SU-DHL-6 (cell line): Measurements from ENCODE around the gene FYB1.
A peak's percentile ranks its signal among the peaks of the same experiment; 100 is the strongest.

ENCODE experiments used
- H2AFZ ChIP-seq: fragments of 200-600 bp; sonication (generic); 2 replicates; pipeline ENCODE4 v1.6.1; 2014; ENCODE audit warnings: low read depth, mild to moderate bottlenecking, moderate library complexity, mixed read lengths, antibody characterized with exemption, low read length; ENCODE audit not compliant: severe bottlenecking
- H3F3A ChIP-seq: fragments of 200-600 bp; shearing (Covaris generic); 2 replicates; pipeline ENCODE4 v1.6.0; 2016; ENCODE audit warnings: antibody characterized with exemption, mild to moderate bottlenecking; ENCODE audit not compliant: insufficient read depth
- H3K27ac ChIP-seq: fragments of 200-600 bp; sonication (generic); 2 replicates; pipeline ENCODE4 v1.5.1; 2016; ENCODE audit warnings: low read depth, mild to moderate bottlenecking, low read length, moderate library complexity, mixed read lengths
- H3K27me3 ChIP-seq: fragments of 200-600 bp; sonication (generic), shearing (Covaris generic); 2 replicates; pipeline ENCODE4 v1.6.0; 2014; ENCODE audit warnings: mild to moderate bottlenecking, low read length
- H3K36me3 ChIP-seq: fragments of 200-600 bp; sonication (generic); 2 replicates; pipeline ENCODE4 v1.6.1; 2014; ENCODE audit warnings: mild to moderate bottlenecking, low read length, mixed read lengths
- H3K4me2 ChIP-seq: fragments of 300-600, 200-600 bp; shearing (Covaris generic), sonication (generic); 2 replicates; pipeline ENCODE4 v1.6.0; 2014; ENCODE audit warnings: low read length, low read depth, mild to moderate bottlenecking; ENCODE audit not compliant: poor library complexity, severe bottlenecking
- H3K4me3 ChIP-seq: fragments of 200-600 bp; sonication (generic); 2 replicates; pipeline ENCODE4 v1.5.1; 2014; ENCODE audit warnings: antibody characterized with exemption, low read length, mild to moderate bottlenecking, mixed read lengths; ENCODE audit not compliant: insufficient read depth, poor library complexity, severe bottlenecking
- H3K79me2 ChIP-seq: fragments of 200-600 bp; sonication (generic); 2 replicates; pipeline ENCODE4 v1.6.1; 2014; ENCODE audit warnings: mild to moderate bottlenecking, low read length, moderate library complexity; ENCODE audit not compliant: insufficient read depth
- H3K9ac ChIP-seq: fragments of 200-600 bp; sonication (generic); 2 replicates; pipeline ENCODE4 v1.7.0; 2014; ENCODE audit warnings: mild to moderate bottlenecking, low read length
- H3K9me2 ChIP-seq: fragments of 200-600 bp; sonication (generic); replicated peaks from 2 replicates; pipeline ENCODE4 v1.6.1; 2014; ENCODE audit warnings: low read length; ENCODE audit not compliant: insufficient read depth
- H3K9me3 ChIP-seq: fragments of 200-600 bp; sonication (generic); 2 replicates; pipeline ENCODE4 v1.6.1; 2014; ENCODE audit warnings: low read length, mixed read lengths; ENCODE audit not compliant: insufficient read depth
- H4K20me1 ChIP-seq: fragments of 200-600 bp; sonication (generic); 2 replicates; pipeline ENCODE4 v1.6.1; 2014; ENCODE audit warnings: low read depth, mild to moderate bottlenecking, antibody characterized with exemption, low read length, moderate library complexity, mixed read lengths
- EZH2phosphoT487 ChIP-seq: fragments of 200-600 bp; sonication (generic), shearing (Covaris generic); conservative IDR thresholded peaks from 2 replicates; pipeline ENCODE4 v1.6.1; 2018; ENCODE audit warnings: mild to moderate bottlenecking, antibody characterized with exemption, low read length, moderate library complexity, mixed read lengths
- TF ChIP-seq, protein P1 (sequence below): fragments of 200-600 bp; sonication (generic); IDR thresholded peaks from one replicate; pipeline ENCODE4 v1.5.1; 2017; ENCODE audit warnings: antibody characterized with exemption, mild to moderate bottlenecking, low read length, moderate library complexity; ENCODE audit not compliant: insufficient read depth, poor library complexity, severe bottlenecking

Gene FYB1

DNA sequence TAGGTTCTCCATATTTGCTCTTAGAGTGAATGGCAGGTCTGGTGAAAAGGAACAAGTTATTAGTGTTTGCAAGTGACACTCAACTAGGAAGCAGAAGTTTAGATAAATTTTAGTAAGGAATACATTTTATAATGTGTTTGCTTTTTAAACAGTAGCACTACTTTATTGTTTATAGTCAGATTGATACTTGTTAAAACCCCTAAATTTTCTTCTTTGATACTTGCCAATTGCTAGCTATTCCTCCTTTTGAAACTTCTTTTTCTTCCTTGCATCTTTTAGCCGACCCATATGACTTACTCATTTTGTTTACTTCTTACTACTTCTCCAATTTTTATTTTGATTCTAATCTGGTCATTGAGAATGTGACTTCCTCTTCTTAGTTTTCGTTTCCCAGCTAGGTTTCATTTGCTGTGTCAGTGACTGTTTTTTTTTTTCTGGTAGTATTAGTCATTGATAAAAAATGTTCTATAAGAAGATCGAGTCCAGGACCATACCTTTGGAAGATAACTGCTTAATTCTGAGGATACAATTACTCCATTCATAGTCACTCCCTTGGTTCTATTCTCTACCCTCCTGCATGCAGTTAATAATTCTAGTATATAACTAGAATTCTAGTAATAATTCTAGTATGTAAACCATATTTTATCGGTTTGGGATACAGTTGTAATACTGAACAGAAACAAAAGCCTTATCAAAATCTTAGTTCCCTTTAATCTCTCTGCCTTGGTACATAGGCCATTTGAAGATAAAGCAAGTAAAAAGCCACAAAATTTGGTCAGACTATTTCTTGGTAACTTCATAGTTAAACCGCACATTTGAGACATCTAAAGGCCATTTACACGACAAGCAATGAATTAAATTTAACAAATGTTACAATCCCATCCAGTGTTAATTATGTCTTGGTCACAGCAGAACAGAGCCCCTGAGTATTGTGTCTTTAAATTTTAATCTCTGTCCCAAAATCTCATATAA lies 142.3 kb downstream of the FYB1 start:
- Histone ChIP-seq H3K36me3 (0 out of 2 replicates have a peak, but pooled peaks cover 5% of the 10 kb centered on the region), H3K27ac (peak overlapping the region; percentile 38; the same call in 1 of the 2 replicates), H4K20me1 (peaks cover 13% of the 10 kb centered on the region), H3K79me2 (peaks cover 17% of the 10 kb centered on the region), H2AFZ (no peak overlapping the region), H3K27me3 (no peaks in the 10 kb centered on the region), H3K9ac (no peak overlapping the region), H3K4me3 (peak overlapping the region; percentile 16), H3K9me3 (no peaks in the 10 kb centered on the region), H3K9me2 (no peaks in the 10 kb centered on the region), H3K4me2 (peak overlapping the region; percentile 79), H3F3A (peaks cover 19% of the 10 kb centered on the region; the same call in 1 of the 2 replicates)
- TF ChIP-seq EZH2phosphoT487 = no peak

DNA sequence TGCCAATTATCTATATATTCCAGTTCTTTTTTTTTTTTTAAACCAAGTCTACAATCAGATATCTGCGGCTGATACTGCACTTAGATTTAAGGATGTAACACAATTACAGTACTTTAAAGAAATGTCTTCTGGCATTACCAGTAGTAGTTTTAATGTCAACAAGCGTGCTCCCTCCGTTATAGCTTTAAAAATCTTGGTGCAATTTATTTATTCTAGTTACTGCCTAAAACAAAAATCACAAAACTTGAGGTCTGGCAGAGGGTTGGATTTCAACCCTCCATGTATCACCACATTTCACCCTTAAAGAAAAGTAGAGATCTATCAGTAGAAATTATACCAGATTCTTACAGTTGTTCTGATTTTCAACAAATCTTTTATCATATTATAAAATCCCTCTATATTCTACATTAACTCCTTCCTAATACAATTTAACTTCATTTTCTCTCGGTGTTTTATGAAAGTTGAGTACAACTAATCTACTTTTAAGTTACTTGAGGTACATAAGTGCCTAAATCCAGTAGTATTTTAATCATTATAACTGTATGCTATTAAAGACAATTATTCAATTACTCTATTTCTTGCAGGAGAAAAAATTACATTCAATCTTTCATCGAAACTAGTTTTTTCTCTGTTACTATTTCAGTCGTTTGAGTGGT lies 143.1 kb downstream of the FYB1 start:
- H3K4me3 ChIP-seq = peak overlapping the region; percentile 16
- peak overlapping the region; percentile 38; the same call in 1 of the 2 replicates for H3K27ac ChIP-seq
- no peaks in the 10 kb centered on the region for H3K9me2 ChIP-seq
- peaks cover 21% of the 10 kb centered on the region for H4K20me1 ChIP-seq
- no peak overlapping the region for H2AFZ ChIP-seq
- H3K36me3 ChIP-seq = 0 out of 2 replicates have a peak, but pooled peaks cover 5% of the 10 kb centered on the region
- H3F3A ChIP-seq = peaks cover 19% of the 10 kb centered on the region; the same call in 1 of the 2 replicates
- peaks cover 25% of the 10 kb centered on the region for H3K79me2 ChIP-seq
- H3K9me3 ChIP-seq = no peaks in the 10 kb centered on the region
- no peak overlapping the region for H3K9ac ChIP-seq
- peak overlapping the region; percentile 79 for H3K4me2 ChIP-seq
- no peak for TF ChIP-seq EZH2phosphoT487
- TF ChIP-seq, protein P1, sequence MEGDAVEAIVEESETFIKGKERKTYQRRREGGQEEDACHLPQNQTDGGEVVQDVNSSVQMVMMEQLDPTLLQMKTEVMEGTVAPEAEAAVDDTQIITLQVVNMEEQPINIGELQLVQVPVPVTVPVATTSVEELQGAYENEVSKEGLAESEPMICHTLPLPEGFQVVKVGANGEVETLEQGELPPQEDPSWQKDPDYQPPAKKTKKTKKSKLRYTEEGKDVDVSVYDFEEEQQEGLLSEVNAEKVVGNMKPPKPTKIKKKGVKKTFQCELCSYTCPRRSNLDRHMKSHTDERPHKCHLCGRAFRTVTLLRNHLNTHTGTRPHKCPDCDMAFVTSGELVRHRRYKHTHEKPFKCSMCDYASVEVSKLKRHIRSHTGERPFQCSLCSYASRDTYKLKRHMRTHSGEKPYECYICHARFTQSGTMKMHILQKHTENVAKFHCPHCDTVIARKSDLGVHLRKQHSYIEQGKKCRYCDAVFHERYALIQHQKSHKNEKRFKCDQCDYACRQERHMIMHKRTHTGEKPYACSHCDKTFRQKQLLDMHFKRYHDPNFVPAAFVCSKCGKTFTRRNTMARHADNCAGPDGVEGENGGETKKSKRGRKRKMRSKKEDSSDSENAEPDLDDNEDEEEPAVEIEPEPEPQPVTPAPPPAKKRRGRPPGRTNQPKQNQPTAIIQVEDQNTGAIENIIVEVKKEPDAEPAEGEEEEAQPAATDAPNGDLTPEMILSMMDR = no peak
- no peaks in the 10 kb centered on the region for H3K27me3 ChIP-seq

DNA sequence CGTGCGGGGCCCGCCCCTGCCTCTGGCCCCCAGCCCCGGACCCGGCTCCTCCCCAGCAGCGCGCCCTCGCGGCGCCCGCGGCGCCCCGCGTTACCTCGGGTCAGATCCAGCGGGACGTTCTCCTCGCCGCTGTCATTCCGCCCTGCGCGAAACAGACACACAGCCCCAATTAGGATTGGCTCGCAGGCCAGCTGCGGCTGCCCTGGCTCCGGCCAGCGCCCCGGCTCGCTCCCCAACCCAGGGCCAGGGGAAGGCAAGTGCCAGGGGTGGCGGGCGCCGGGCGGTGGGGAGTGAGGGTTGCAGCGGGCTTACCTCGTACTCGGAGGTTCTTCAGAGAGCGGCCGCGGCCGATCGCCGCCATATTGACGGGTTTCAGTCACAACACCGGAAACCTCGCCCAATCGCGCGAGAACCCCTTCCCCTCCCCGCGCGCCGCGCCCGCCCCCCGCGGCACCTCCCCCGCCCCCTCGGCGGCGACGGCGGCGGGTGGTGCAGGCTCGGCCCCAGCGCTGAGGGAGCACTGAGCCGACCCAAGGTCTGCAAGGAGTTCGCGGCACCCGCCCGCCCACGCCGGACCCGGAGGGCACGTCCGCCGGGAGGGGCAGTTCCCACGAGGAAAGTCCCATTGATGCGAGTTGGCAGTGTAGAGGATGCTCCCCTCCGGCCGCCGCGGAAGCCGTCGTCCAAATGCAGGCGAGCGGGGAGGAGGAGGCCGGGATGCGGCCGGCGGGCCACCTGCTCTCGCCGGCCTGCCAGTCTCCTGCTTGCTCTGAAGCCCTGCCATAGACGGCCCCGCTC lies 145.1 kb downstream of the FYB1 start, which contains the start of gene RICTOR:
Gene RICTOR, minus strand, starts transcription at position 383 of the 798 bp plus-strand sequence. Its CDS starts 22 bp downstream, at position 361.
- Histone ChIP-seq H4K20me1 (peaks cover 27% of the 10 kb centered on the region), H3K27ac (peak within 1 kb of the TSS; percentile 80), H3K9ac (peak within 1 kb of the TSS; percentile 92), H3K9me3 (no peaks in the 10 kb centered on the region), H3K4me3 (peak within 1 kb of the TSS; percentile 100), H3K79me2 (peaks cover 41% of the 10 kb centered on the region), H3F3A (peaks cover 19% of the 10 kb centered on the region; the same call in 1 of the 2 replicates), H3K9me2 (no peaks in the 10 kb centered on the region), H3K27me3 (no peaks in the 10 kb centered on the region), H3K4me2 (peak within 1 kb of the TSS; percentile 79), H3K36me3 (0 out of 2 replicates have a peak, but pooled peaks cover 5% of the 10 kb centered on the region), H2AFZ (peak within 1 kb of the TSS; percentile 95)
- no peak for TF ChIP-seq EZH2phosphoT487
- TF ChIP-seq, protein P1 = no peak
